Nephron progenitor cell (in vitro differentiated cells): ENCODE data around the gene THBS4.
A peak's percentile ranks its signal among the peaks of the same experiment; 100 is the strongest.

Source experiments
- DNase-seq: peaks from one replicate; pipeline ENCODE4 v3.0.0; 2021
- H3K27ac Mint-ChIP-seq: 2 replicates; pipeline ENCODE4 v1.8.0; 2021; ENCODE audit warnings: mild to moderate bottlenecking, moderate library complexity, mixed read lengths
- H3K27me3 Mint-ChIP-seq: 2 replicates; pipeline ENCODE4 v1.8.0; 2021; ENCODE audit warnings: mild to moderate bottlenecking, low read depth, mixed read lengths; ENCODE audit not compliant: poor library complexity
- H3K36me3 Mint-ChIP-seq: 2 replicates; pipeline ENCODE4 v1.8.0; 2021; ENCODE audit warnings: low read depth, mixed read lengths
- H3K4me1 Mint-ChIP-seq: 2 replicates; pipeline ENCODE4 v1.8.0; 2021; ENCODE audit warnings: mixed read lengths
- H3K4me3 Mint-ChIP-seq: 2 replicates; pipeline ENCODE4 v1.8.0; 2021; ENCODE audit warnings: mild to moderate bottlenecking, moderate library complexity, mixed read lengths
- H3K9me3 Mint-ChIP-seq: 2 replicates; pipeline ENCODE4 v1.8.0; 2021; ENCODE audit warnings: mild to moderate bottlenecking, moderate library complexity, mixed read lengths
- TF ChIP-seq, protein P1 (sequence below): fragments of 200-600 bp; sonication (generic); IDR thresholded peaks from 2 replicates; pipeline ENCODE4 v1.5.0; 2021; ENCODE audit warnings: antibody characterized with exemption

THBS4 gene

DNA sequence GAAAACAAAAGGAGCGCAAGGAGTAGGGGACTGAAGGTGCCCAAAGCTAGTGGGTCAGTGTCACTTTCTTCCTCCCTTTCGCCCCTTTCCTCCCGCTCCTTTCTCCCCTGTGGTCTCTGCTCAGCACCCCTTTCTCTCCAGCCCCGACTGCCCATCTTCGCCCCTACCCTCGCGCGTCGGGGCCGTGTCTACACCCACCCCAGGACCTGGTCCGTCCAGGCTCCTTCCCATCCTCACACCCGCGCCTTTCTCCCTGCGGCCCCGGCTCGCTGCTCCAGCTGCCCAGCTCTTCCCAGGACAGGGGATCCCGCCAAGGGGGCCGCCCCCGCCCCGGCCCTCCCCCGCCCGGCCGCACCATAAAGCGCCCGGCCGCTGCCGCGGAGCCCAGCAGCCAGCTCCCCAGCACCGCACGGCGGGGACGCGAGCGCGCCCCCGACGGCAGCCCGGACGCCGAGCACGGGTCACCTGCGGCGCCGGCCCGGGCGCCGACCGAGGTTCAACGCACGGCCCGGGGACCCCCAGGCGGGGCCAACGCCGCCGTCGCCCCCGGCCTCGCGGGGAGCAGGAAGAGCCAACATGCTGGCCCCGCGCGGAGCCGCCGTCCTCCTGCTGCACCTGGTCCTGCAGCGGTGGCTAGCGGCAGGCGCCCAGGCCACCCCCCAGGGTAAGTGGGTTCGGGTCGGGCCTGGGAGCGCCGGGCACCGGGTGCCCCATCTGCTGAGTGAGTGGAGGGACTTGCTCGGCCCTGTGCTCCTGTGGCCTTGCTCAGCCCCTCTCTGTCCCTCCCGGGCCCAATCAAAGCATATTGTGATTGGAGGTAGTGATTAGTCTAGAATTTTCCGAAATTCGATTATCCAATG is at the start of gene THBS4:
Gene THBS4 (plus strand): TSS at position 387 of the 860 bp plus-strand sequence. CDS start 190 bp downstream, at position 577.
- H3K27ac Mint-ChIP-seq = no peak within 1 kb of the TSS
- peak within 1 kb of the TSS; percentile 78 for H3K4me3 Mint-ChIP-seq
- peak; percentile 69 for DNase-seq
- H3K36me3 Mint-ChIP-seq = no peaks in the 10 kb centered on the region
- H3K4me1 Mint-ChIP-seq = peaks cover 26% of the 10 kb centered on the region
- H3K9me3 Mint-ChIP-seq = no peaks in the 10 kb centered on the region
- TF ChIP-seq, protein P1, sequence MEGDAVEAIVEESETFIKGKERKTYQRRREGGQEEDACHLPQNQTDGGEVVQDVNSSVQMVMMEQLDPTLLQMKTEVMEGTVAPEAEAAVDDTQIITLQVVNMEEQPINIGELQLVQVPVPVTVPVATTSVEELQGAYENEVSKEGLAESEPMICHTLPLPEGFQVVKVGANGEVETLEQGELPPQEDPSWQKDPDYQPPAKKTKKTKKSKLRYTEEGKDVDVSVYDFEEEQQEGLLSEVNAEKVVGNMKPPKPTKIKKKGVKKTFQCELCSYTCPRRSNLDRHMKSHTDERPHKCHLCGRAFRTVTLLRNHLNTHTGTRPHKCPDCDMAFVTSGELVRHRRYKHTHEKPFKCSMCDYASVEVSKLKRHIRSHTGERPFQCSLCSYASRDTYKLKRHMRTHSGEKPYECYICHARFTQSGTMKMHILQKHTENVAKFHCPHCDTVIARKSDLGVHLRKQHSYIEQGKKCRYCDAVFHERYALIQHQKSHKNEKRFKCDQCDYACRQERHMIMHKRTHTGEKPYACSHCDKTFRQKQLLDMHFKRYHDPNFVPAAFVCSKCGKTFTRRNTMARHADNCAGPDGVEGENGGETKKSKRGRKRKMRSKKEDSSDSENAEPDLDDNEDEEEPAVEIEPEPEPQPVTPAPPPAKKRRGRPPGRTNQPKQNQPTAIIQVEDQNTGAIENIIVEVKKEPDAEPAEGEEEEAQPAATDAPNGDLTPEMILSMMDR = no peak
- peaks cover 53% of the 10 kb centered on the region for H3K27me3 Mint-ChIP-seq

DNA sequence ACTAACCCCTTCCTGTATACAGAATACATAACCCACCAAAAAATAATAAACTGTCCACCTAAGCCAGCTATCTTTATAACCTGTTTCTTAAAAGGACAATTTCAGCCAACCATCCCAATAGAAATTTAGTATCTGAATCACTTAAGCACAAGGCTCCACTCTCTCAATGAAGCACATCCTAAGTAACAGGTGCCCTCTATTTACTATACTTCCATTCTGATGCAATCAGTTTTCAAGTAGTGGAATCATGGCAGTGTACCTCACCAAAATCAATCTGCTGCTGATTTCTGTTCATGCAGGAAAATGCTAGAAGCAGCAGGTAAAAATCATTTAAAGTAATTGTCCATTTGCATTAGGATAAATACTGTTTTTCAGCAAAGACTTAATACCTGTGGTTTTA is 48.9 kb upstream of the THBS4 start:
- no peak overlapping the region for H3K27ac Mint-ChIP-seq
- peaks cover 18% of the 10 kb centered on the region for H3K4me1 Mint-ChIP-seq
- H3K9me3 Mint-ChIP-seq = no peaks in the 10 kb centered on the region
- TF ChIP-seq, protein P1 = no peak
- no peaks in the 10 kb centered on the region for H3K27me3 Mint-ChIP-seq
- no peak overlapping the region for H3K4me3 Mint-ChIP-seq
- no peak for DNase-seq
- peaks cover 74% of the 10 kb centered on the region for H3K36me3 Mint-ChIP-seq

DNA sequence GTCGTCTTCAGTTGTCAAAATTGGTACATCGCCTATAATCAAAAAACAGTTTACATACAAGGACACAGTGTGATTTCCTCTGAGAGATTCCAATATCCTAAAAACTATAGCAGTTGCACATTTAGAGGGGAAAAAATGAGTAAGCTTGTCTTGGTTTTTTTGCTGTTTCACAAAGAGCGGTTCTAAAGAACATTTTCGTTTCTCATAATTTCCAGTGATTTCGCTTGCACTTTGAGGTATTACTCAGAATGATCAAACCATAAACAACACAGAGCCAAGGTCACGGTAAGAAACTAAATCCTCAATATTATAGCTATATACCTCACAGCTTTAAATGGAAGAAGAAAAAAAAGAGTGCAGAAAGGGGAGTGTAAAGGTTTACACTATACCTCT is 44.9 kb upstream of the THBS4 start:
- Mint-ChIP-seq H3K9me3 (no peaks in the 10 kb centered on the region), H3K4me3 (peak overlapping the region; percentile 94), H3K36me3 (peaks cover 41% of the 10 kb centered on the region), H3K27ac (peak overlapping the region; percentile 69), H3K27me3 (peaks cover 3% of the 10 kb centered on the region), H3K4me1 (peaks cover 31% of the 10 kb centered on the region)
- TF ChIP-seq, protein P1 = no peak
- DNase-seq = no peak

DNA sequence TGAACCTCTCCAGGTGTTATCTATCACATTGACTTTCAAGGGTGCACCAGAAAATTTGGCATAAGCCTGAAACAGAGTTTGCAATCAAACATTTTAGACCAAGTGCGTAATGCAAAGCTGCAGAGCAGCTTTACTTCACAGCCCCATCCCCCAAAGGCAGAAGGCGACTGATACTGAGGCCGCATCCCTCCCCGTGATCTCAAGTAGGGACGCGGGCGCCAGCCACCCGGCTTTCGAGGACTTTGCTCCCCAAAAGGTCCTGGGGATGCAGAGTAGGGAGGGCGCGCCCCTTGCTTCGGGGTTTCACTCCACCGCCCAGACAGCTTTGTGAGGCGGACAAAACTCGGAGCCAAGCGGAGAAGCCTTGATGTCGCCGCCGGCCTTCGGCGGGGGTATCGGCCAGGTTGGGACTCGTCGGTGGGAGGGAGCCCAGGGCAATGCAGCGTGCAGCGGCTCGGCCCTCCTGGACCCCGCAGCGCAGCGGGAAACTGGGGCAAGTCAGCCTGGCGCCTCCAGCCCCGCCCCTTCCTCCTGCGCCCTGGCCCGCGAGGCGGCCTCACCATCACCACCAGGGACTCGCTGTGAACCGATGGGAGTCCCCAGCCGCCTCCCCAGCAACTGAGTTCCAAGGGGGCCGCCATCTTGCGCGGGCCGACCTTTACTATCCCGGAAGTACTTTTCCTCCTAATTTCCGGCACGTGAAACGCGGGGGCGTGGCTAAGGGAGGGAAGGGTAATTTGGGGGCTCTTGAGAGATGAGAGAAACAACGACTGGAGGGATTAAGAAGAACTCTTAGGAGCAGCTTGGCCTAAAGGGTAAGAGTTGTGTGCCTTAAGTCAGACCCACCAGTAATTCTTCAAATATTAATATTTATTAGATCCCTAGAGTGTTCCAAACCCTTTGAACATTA is 44.3 kb upstream of the THBS4 start, which contains the start of gene MTX3:
Gene MTX3 (minus strand): TSS at position 665 of the 910 bp plus-strand sequence. CDS start 24 bp downstream, at position 641.
- TF ChIP-seq, protein P1 = no peak
- peaks cover 3% of the 10 kb centered on the region for H3K27me3 Mint-ChIP-seq
- no peaks in the 10 kb centered on the region for H3K9me3 Mint-ChIP-seq

GRCh38 chr5:79992891-79993657 is 42.1 kb upstream of the THBS4 start:
- H3K4me3 Mint-ChIP-seq = no peak overlapping the region
- peaks cover 7% of the 10 kb centered on the region for H3K27me3 Mint-ChIP-seq
- no peak overlapping the region for H3K27ac Mint-ChIP-seq
- H3K9me3 Mint-ChIP-seq = no peaks in the 10 kb centered on the region
- DNase-seq = no peak
- H3K4me1 Mint-ChIP-seq = peaks cover 31% of the 10 kb centered on the region
- peaks cover 16% of the 10 kb centered on the region for H3K36me3 Mint-ChIP-seq
- TF ChIP-seq, protein P1 = no peak

More for the DNA sequence above, 44.3 kb upstream of the THBS4 start, which contains the start of gene MTX3:
- Mint-ChIP-seq H3K36me3 (peaks cover 38% of the 10 kb centered on the region), H3K4me3 (peak within 1 kb of the TSS; percentile 94), H3K4me1 (peaks cover 31% of the 10 kb centered on the region), H3K27ac (peak within 1 kb of the TSS; percentile 80)
- peak; percentile 87 for DNase-seq
